ENCODE results near the gene GRIA1. TPM values are rescaled to one million over a fixed set of nuclear protein-coding genes. Genes with fewer than 3 reads are reported as not detected.

GRIA1 gene
- total RNA-seq, 1 experiment from 2014 or later = not detected

DNA sequence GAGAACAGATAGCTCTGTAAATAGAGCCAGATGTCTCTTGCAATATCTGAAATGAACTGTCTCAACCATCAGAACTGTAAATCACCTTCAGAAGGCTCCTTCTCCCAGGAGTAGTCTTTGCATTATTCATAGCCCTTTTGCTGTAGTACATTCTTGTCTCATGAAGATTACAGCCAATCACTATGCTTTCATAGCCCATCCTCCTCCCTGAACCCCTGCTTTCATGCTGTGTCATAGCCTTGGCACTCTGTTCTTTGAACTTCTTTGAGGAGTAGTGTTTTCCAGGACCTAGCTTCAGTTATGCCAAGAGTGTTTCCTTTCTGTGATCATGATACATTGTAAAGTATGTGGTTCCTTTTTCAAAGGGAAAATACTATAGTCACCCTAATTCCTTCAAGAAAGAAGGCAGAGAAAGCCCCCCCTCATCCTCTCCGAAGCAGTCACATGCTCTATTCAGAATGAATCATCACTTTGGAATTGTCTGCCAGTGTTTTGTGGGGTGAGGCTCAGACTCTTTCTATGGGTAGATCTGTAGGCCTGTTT, 61.1 kb downstream of the GRIA1 start:
- intact Hi-C loops (cut with micrococcal nuclease; ENCODE audit: unreplicated experiment) = no loop called here
- no TSS peak for BruUV-seq (replicated peaks)

DNA sequence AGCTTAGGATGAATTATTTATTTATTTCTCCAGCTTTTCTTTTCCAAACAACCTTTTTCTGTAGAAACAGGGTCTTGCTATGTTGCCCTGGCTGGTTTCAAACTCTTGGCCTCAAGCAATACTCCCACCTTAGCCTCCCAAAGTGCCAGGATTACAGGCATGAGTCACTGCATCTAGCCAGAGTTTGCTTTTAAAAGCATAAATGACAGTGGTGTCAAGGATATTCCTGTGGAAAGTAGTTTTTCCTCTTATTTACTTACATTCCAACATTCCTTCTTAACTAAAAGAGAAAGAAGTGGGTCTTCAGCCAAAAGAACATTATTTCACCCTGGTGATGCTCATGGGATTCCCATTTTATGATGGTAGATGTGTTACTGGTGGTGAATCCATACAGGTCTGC, 62.4 kb downstream of the GRIA1 start:
- TF ChIP-seq, protein P1, sequence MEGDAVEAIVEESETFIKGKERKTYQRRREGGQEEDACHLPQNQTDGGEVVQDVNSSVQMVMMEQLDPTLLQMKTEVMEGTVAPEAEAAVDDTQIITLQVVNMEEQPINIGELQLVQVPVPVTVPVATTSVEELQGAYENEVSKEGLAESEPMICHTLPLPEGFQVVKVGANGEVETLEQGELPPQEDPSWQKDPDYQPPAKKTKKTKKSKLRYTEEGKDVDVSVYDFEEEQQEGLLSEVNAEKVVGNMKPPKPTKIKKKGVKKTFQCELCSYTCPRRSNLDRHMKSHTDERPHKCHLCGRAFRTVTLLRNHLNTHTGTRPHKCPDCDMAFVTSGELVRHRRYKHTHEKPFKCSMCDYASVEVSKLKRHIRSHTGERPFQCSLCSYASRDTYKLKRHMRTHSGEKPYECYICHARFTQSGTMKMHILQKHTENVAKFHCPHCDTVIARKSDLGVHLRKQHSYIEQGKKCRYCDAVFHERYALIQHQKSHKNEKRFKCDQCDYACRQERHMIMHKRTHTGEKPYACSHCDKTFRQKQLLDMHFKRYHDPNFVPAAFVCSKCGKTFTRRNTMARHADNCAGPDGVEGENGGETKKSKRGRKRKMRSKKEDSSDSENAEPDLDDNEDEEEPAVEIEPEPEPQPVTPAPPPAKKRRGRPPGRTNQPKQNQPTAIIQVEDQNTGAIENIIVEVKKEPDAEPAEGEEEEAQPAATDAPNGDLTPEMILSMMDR (IDR thresholded peaks at IDR 0.05) = no peak
- no peak for TF ChIP-seq TCF7L2 (IDR thresholded peaks at IDR 0.05; ENCODE audit: low read depth, low read length)
- TF ChIP-seq POLR2AphosphoS5 (IDR thresholded peaks at IDR 0.05; ENCODE audit: low read depth, low read length) = no peak
- TF ChIP-seq, protein P2, sequence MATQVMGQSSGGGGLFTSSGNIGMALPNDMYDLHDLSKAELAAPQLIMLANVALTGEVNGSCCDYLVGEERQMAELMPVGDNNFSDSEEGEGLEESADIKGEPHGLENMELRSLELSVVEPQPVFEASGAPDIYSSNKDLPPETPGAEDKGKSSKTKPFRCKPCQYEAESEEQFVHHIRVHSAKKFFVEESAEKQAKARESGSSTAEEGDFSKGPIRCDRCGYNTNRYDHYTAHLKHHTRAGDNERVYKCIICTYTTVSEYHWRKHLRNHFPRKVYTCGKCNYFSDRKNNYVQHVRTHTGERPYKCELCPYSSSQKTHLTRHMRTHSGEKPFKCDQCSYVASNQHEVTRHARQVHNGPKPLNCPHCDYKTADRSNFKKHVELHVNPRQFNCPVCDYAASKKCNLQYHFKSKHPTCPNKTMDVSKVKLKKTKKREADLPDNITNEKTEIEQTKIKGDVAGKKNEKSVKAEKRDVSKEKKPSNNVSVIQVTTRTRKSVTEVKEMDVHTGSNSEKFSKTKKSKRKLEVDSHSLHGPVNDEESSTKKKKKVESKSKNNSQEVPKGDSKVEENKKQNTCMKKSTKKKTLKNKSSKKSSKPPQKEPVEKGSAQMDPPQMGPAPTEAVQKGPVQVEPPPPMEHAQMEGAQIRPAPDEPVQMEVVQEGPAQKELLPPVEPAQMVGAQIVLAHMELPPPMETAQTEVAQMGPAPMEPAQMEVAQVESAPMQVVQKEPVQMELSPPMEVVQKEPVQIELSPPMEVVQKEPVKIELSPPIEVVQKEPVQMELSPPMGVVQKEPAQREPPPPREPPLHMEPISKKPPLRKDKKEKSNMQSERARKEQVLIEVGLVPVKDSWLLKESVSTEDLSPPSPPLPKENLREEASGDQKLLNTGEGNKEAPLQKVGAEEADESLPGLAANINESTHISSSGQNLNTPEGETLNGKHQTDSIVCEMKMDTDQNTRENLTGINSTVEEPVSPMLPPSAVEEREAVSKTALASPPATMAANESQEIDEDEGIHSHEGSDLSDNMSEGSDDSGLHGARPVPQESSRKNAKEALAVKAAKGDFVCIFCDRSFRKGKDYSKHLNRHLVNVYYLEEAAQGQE (IDR thresholded peaks at IDR 0.05; ENCODE audit: insufficient read depth in 1 of 2, low read depth in 2 of 2, low read length in 1 of 2) = no peak
- TF ChIP-seq SIN3A (IDR thresholded peaks at IDR 0.05; ENCODE audit: borderline replicate concordance, insufficient read depth, low read depth, low read length) = no peak
- DNase-seq (ENCODE audit: low read depth, low spot score) (no peak), ATAC-seq (no peak)
- Histone ChIP-seq H3K4me1 (ENCODE audit: control insufficient read depth, insufficient read depth, low read length) (no peaks in the 10 kb centered on the region), H3K9me3 (ENCODE audit: control insufficient read depth, insufficient read depth, low read depth, low read length) (no peaks in the 10 kb centered on the region), H3K27ac (ENCODE audit: low read length) (no peak overlapping the region), H3K27me3 (ENCODE audit: control insufficient read depth, insufficient read depth, low read length) (no peaks in the 10 kb centered on the region), H3K4me3 (ENCODE audit: low read depth in 2 of 2, low read length in 2 of 2) (no peak overlapping the region), H3K36me3 (ENCODE audit: control insufficient read depth, insufficient read depth, low read length) (no peaks in the 10 kb centered on the region)
- intact Hi-C loops (cut with micrococcal nuclease; ENCODE audit: unreplicated experiment) = no loop called here
- in situ Hi-C loops (cut with HindIII; ENCODE audit: low pct_unique_long_range_greater_than_20kb, low sequenced_read_pairs) = no loop called here
- no TSS peak for BruUV-seq (replicated peaks)
- ChIA-PET POLR2A (no interaction called here), CTCF (no interaction called here)

More for the DNA sequence above, 61.1 kb downstream of the GRIA1 start:
- ATAC-seq = no peak
- H3K27ac ChIP-seq (ENCODE audit: low read length) = no peak overlapping the region
- CTCF ChIA-PET = no interaction called here
- TF ChIP-seq, protein P2 (IDR thresholded peaks at IDR 0.05; ENCODE audit: insufficient read depth in 1 of 2, low read depth in 2 of 2, low read length in 1 of 2) = no peak
- DNase-seq (ENCODE audit: low read depth, low spot score) = no peak
- POLR2A ChIA-PET = no interaction called here
- no peaks in the 10 kb centered on the region for H3K27me3 ChIP-seq (ENCODE audit: control insufficient read depth, insufficient read depth, low read length)
- in situ Hi-C loops (cut with HindIII; ENCODE audit: low pct_unique_long_range_greater_than_20kb, low sequenced_read_pairs) = no loop called here
- H3K9me3 ChIP-seq (ENCODE audit: control insufficient read depth, insufficient read depth, low read depth, low read length) = no peaks in the 10 kb centered on the region
- no peaks in the 10 kb centered on the region for H3K36me3 ChIP-seq (ENCODE audit: control insufficient read depth, insufficient read depth, low read length)
- no peaks in the 10 kb centered on the region for H3K4me1 ChIP-seq (ENCODE audit: control insufficient read depth, insufficient read depth, low read length)
- no peak overlapping the region for H3K4me3 ChIP-seq (ENCODE audit: low read depth in 2 of 2, low read length in 2 of 2)
